CD8-positive, alpha-beta memory T cell (primary cell): ENCODE results near the gene ATRNL1. TPM values are rescaled to one million over a fixed set of nuclear protein-coding genes. Genes with fewer than 3 reads are reported as not detected.

ENCODE experiments used
- CTCF ChIA-PET: fragments of 350-600 bp; sonication (Branson Sonifier 250); formaldehyde crosslinking; loops from one replicate; lab custom pipeline; 2021; ENCODE audit warnings: antibody characterized with exemption; lab: Charles Lee
- POLR2A ChIA-PET: fragments of 350-600 bp; sonication (Branson Sonifier 250); formaldehyde crosslinking; loops from one replicate; lab custom pipeline; 2021; ENCODE audit warnings: antibody characterized with exemption; lab: Charles Lee
- DNase-seq, 5 donors: peaks; one replicate each; pipeline versions ENCODE4 v3.0.0 to v3.0.0-alpha.2; 2020 to 2022; ENCODE audit warnings: mixed read lengths in 1 of 5
- H3K27ac ChIP-seq: one replicate; pipeline ENCODE4 v1.7.0; 2013; ENCODE audit warnings: low read depth, mild to moderate bottlenecking, low read length, moderate library complexity
- H3K27me3 ChIP-seq: 2 replicates; pipeline ENCODE4 v1.7.0; 2013; ENCODE audit warnings: low read length, mild to moderate bottlenecking; ENCODE audit not compliant: insufficient read depth, poor library complexity, severe bottlenecking
- H3K36me3 ChIP-seq: 2 replicates; pipeline ENCODE4 v1.7.0; 2013; ENCODE audit warnings: mild to moderate bottlenecking, low read length, moderate library complexity; ENCODE audit not compliant: insufficient read depth
- H3K4me1 ChIP-seq: 2 replicates; pipeline ENCODE4 v1.7.0; 2013; ENCODE audit warnings: mild to moderate bottlenecking, low read length, moderate library complexity; ENCODE audit not compliant: insufficient read depth
- H3K4me3 ChIP-seq: 2 replicates; pipeline ENCODE4 v1.7.0; 2013; ENCODE audit warnings: mild to moderate bottlenecking, low read length
- H3K9me3 ChIP-seq: 2 replicates; pipeline ENCODE4 v1.7.0; 2013; ENCODE audit warnings: mild to moderate bottlenecking, low read length
- H3K27ac Mint-ChIP-seq, 8 donors: one replicate each; pipeline ENCODE4 v1.8.0; 2020 to 2021; ENCODE audit warnings: mixed read lengths in 8 of 8, mild to moderate bottlenecking in 6 of 8, inconsistent platforms in 3 of 8, moderate library complexity in 3 of 8
- H3K27me3 Mint-ChIP-seq, 2 donors: one replicate each; pipeline ENCODE4 v1.8.0; 2020 to 2021; ENCODE audit warnings: mixed read lengths in 2 of 2, mild to moderate bottlenecking in 1 of 2, moderate library complexity in 1 of 2
- H3K36me3 Mint-ChIP-seq, 3 donors: one replicate each; pipeline ENCODE4 v1.8.0; 2020 to 2021; ENCODE audit warnings: mixed read lengths in 3 of 3, inconsistent platforms in 1 of 3, mild to moderate bottlenecking in 1 of 3
- H3K4me1 Mint-ChIP-seq, 3 donors: one replicate each; pipeline ENCODE4 v1.8.0; 2020 to 2021; ENCODE audit warnings: mixed read lengths in 3 of 3, inconsistent platforms in 1 of 3, mild to moderate bottlenecking in 1 of 3
- H3K4me3 Mint-ChIP-seq, 7 donors: one replicate each; pipeline ENCODE4 v1.8.0; 2020 to 2021; ENCODE audit warnings: mixed read lengths in 7 of 7, mild to moderate bottlenecking in 6 of 7, moderate library complexity in 4 of 7, inconsistent platforms in 2 of 7
- H3K9me3 Mint-ChIP-seq, 5 donors: one replicate each; pipeline ENCODE4 v1.8.0; 2020 to 2022; ENCODE audit warnings: mixed read lengths in 5 of 5, mild to moderate bottlenecking in 3 of 5, moderate library complexity in 2 of 5, inconsistent platforms in 1 of 5
- polyA plus RNA-seq: library from polyadenylated mRNA; unstranded; fragments of 300-500 nt; fragmentation: Illumina TruSeq; gene quantifications from one replicate; pipeline ENCODE4 v1.2.3, GENCODE V29; 2021
- total RNA-seq, 2 experiments: library from RNA; stranded (reverse); gene quantifications; one replicate each; pipeline ENCODE4 v1.2.3, GENCODE V29; 2021

ATRNL1 gene
- total and polyA plus RNA-seq, 3 experiments from 2014 or later: not detected

- Mint-ChIP-seq H3K4me3 (no peak overlapping the region), H3K27ac (no peak overlapping the region), H3K27me3 (peaks cover 0 to 4% of the 10 kb centered on the region in 2 donors), H3K36me3 (no peaks in the 10 kb centered on the region), H3K4me1 (no peaks in the 10 kb centered on the region), H3K9me3 (peaks cover 4 to 12% (median 9%) of the 10 kb centered on the region in 5 donors)
- Histone ChIP-seq H3K27ac (no peak overlapping the region), H3K4me1 (no peaks in the 10 kb centered on the region), H3K9me3 (no peaks in the 10 kb centered on the region), H3K4me3 (no peak overlapping the region), H3K27me3 (no peaks in the 10 kb centered on the region), H3K36me3 (no peaks in the 10 kb centered on the region)
- ChIA-PET POLR2A (no interaction called here), CTCF (no interaction called here)
- no peak for DNase-seq
Observed at GRCh38 chr10:115996031-115996430, 902.9 kb downstream of the ATRNL1 start.

- Histone ChIP-seq H3K27me3 (no peaks in the 10 kb centered on the region), H3K9me3 (no peaks in the 10 kb centered on the region), H3K4me3 (no peak overlapping the region), H3K4me1 (no peaks in the 10 kb centered on the region), H3K27ac (no peak overlapping the region), H3K36me3 (no peaks in the 10 kb centered on the region)
- Mint-ChIP-seq H3K4me3 (no peak overlapping the region), H3K4me1 (no peaks in the 10 kb centered on the region), H3K36me3 (no peaks in the 10 kb centered on the region), H3K27me3 (peaks cover 0 to 4% of the 10 kb centered on the region in 2 donors), H3K9me3 (peaks cover 0 to 16% (median 4%) of the 10 kb centered on the region in 5 donors), H3K27ac (no peak overlapping the region)
- DNase-seq: no peak
- ChIA-PET CTCF (no interaction called here), POLR2A (no interaction called here)
Observed at GRCh38 chr10:115998301-115998700, 905.1 kb downstream of the ATRNL1 start.

Other genes starting within 250 kb of the ATRNL1 start
- gene TRUB1, start 155.2 kb upstream of the ATRNL1 start, total RNA-seq: 10 to 100 TPM; 15.7 to 20.0 TPM
- gene TRUB1, start 155.2 kb upstream of the ATRNL1 start, polyA plus RNA-seq: 10.2 TPM